HCT116 (cell line): Measurements from ENCODE around the gene CCDC9B. TPM values are rescaled to one million over a fixed set of nuclear protein-coding genes. Genes with fewer than 3 reads are reported as not detected.
A peak's percentile ranks its signal among the peaks of the same experiment; 100 is the strongest.

ENCODE experiments used
- ATF3 ChIP-seq: IDR thresholded peaks from 2 replicates; pipeline ENCODE4 v1.6.1; 2012
- EZH2phosphoT487 ChIP-seq: fragments of 200-600 bp; IDR thresholded peaks from 2 replicates; pipeline ENCODE4 v1.6.1; 2018; ENCODE audit warnings: antibody characterized with exemption, borderline replicate concordance
- FOSL1 ChIP-seq: IDR thresholded peaks from 2 replicates; pipeline ENCODE4 v1.6.1; 2012; ENCODE audit warnings: low read depth
- MAX ChIP-seq: IDR thresholded peaks from 2 replicates; pipeline ENCODE4 v1.6.1; 2012
- POLR2A ChIP-seq: IDR thresholded peaks from 2 replicates; pipeline ENCODE4 v1.7.0; 2011; ENCODE audit warnings: borderline replicate concordance; ENCODE audit not compliant: insufficient read depth, insufficient read length; ENCODE audit errors: extremely low read depth
- RAD21 ChIP-seq: IDR thresholded peaks from 2 replicates; pipeline ENCODE4 v1.6.1; 2012; ENCODE audit warnings: low read depth, mild to moderate bottlenecking
- REST ChIP-seq: IDR thresholded peaks from 2 replicates; pipeline ENCODE4 v1.6.1; 2012; ENCODE audit warnings: low read depth
- SP1 ChIP-seq: IDR thresholded peaks from 2 replicates; pipeline ENCODE4 v1.6.1; 2012; ENCODE audit warnings: low read depth
- ZBTB33 ChIP-seq: IDR thresholded peaks from 2 replicates; pipeline ENCODE4 v1.6.1; 2011; ENCODE audit warnings: mild to moderate bottlenecking, low read length, moderate library complexity; ENCODE audit not compliant: insufficient replicate concordance; ENCODE audit errors: extremely low read depth
- ZNF274 ChIP-seq: fragments of 200-500 bp; sonication (Bioruptor generic); IDR thresholded peaks from 2 replicates; pipeline ENCODE4 v1.6.1; 2014; ENCODE audit warnings: mild to moderate bottlenecking, low read depth, low read length, inconsistent platforms
- total RNA-seq: library from RNA; stranded (reverse); gene quantifications from one replicate; pipeline ENCODE4 v1.2.1, GENCODE V29; 2021; ENCODE audit not compliant: unreplicated experiment

The CCDC9B gene
- total RNA-seq, 1 experiment from 2014 or later = 15.6 TPM

GRCh38 chr15:40379853-40380252, 39.1 kb upstream of the CCDC9B start (continued):
- TF ChIP-seq REST (no peak), ZBTB33 (no peak), RAD21 (no peak), SP1 (0 out of 2 replicates have a peak, but pooled peaks have one; percentile 15), EZH2phosphoT487 (no peak), ZNF274 (no peak), POLR2A (no peak), MAX (peak; percentile 38; the same call in 1 of the 2 replicates), FOSL1 (no peak; the same call in 1 of the 2 replicates), ATF3 (no peak)
